SU-DHL-6 (cell line): Measurements from ENCODE around the gene GPR22.

Experiments
- H2AFZ ChIP-seq: fragments of 200-600 bp; sonication (generic); 2 replicates; pipeline ENCODE4 v1.6.1; 2014; ENCODE audit warnings: low read depth, mild to moderate bottlenecking, moderate library complexity, mixed read lengths, antibody characterized with exemption, low read length; ENCODE audit not compliant: severe bottlenecking
- H3F3A ChIP-seq: fragments of 200-600 bp; shearing (Covaris generic); 2 replicates; pipeline ENCODE4 v1.6.0; 2016; ENCODE audit warnings: antibody characterized with exemption, mild to moderate bottlenecking; ENCODE audit not compliant: insufficient read depth
- H3K27ac ChIP-seq: fragments of 200-600 bp; sonication (generic); 2 replicates; pipeline ENCODE4 v1.5.1; 2016; ENCODE audit warnings: low read depth, mild to moderate bottlenecking, low read length, moderate library complexity, mixed read lengths
- H3K27me3 ChIP-seq: fragments of 200-600 bp; sonication (generic), shearing (Covaris generic); 2 replicates; pipeline ENCODE4 v1.6.0; 2014; ENCODE audit warnings: mild to moderate bottlenecking, low read length
- H3K36me3 ChIP-seq: fragments of 200-600 bp; sonication (generic); 2 replicates; pipeline ENCODE4 v1.6.1; 2014; ENCODE audit warnings: mild to moderate bottlenecking, low read length, mixed read lengths
- H3K4me2 ChIP-seq: fragments of 300-600, 200-600 bp; shearing (Covaris generic), sonication (generic); 2 replicates; pipeline ENCODE4 v1.6.0; 2014; ENCODE audit warnings: low read length, low read depth, mild to moderate bottlenecking; ENCODE audit not compliant: poor library complexity, severe bottlenecking
- H3K4me3 ChIP-seq: fragments of 200-600 bp; sonication (generic); 2 replicates; pipeline ENCODE4 v1.5.1; 2014; ENCODE audit warnings: antibody characterized with exemption, low read length, mild to moderate bottlenecking, mixed read lengths; ENCODE audit not compliant: insufficient read depth, poor library complexity, severe bottlenecking
- H3K79me2 ChIP-seq: fragments of 200-600 bp; sonication (generic); 2 replicates; pipeline ENCODE4 v1.6.1; 2014; ENCODE audit warnings: mild to moderate bottlenecking, low read length, moderate library complexity; ENCODE audit not compliant: insufficient read depth
- H3K9ac ChIP-seq: fragments of 200-600 bp; sonication (generic); 2 replicates; pipeline ENCODE4 v1.7.0; 2014; ENCODE audit warnings: mild to moderate bottlenecking, low read length
- H3K9me2 ChIP-seq: fragments of 200-600 bp; sonication (generic); replicated peaks from 2 replicates; pipeline ENCODE4 v1.6.1; 2014; ENCODE audit warnings: low read length; ENCODE audit not compliant: insufficient read depth
- H3K9me3 ChIP-seq: fragments of 200-600 bp; sonication (generic); 2 replicates; pipeline ENCODE4 v1.6.1; 2014; ENCODE audit warnings: low read length, mixed read lengths; ENCODE audit not compliant: insufficient read depth
- H4K20me1 ChIP-seq: fragments of 200-600 bp; sonication (generic); 2 replicates; pipeline ENCODE4 v1.6.1; 2014; ENCODE audit warnings: low read depth, mild to moderate bottlenecking, antibody characterized with exemption, low read length, moderate library complexity, mixed read lengths
- CTCF ChIP-seq: fragments of 200-600 bp; sonication (generic); IDR thresholded peaks from one replicate; pipeline ENCODE4 v1.5.1; 2017; ENCODE audit warnings: antibody characterized with exemption, mild to moderate bottlenecking, low read length, moderate library complexity; ENCODE audit not compliant: insufficient read depth, poor library complexity, severe bottlenecking
- EZH2phosphoT487 ChIP-seq: fragments of 200-600 bp; sonication (generic), shearing (Covaris generic); conservative IDR thresholded peaks from 2 replicates; pipeline ENCODE4 v1.6.1; 2018; ENCODE audit warnings: mild to moderate bottlenecking, antibody characterized with exemption, low read length, moderate library complexity, mixed read lengths

GPR22 gene

GRCh38 chr7:107492875-107493274, 23.0 kb downstream of the GPR22 start:
- no peak overlapping the region for H3K4me3 ChIP-seq
- H3K27ac ChIP-seq = no peak overlapping the region
- H4K20me1 ChIP-seq = no peaks in the 10 kb centered on the region
- TF ChIP-seq CTCF (no peak), EZH2phosphoT487 (no peak)
- no peaks in the 10 kb centered on the region for H3F3A ChIP-seq
- H3K36me3 ChIP-seq = no peaks in the 10 kb centered on the region
- H3K4me2 ChIP-seq = no peak overlapping the region
- H3K9ac ChIP-seq = no peak overlapping the region
- no peaks in the 10 kb centered on the region for H3K9me3 ChIP-seq
- no peaks in the 10 kb centered on the region for H3K27me3 ChIP-seq
- no peaks in the 10 kb centered on the region for H3K79me2 ChIP-seq
- H2AFZ ChIP-seq = no peak overlapping the region
- no peaks in the 10 kb centered on the region for H3K9me2 ChIP-seq

- Histone ChIP-seq H4K20me1 (no peaks in the 10 kb centered on the region), H3K9ac (no peak overlapping the region), H2AFZ (no peak overlapping the region), H3K9me3 (no peaks in the 10 kb centered on the region), H3K79me2 (no peaks in the 10 kb centered on the region), H3K9me2 (no peaks in the 10 kb centered on the region), H3K27ac (no peak overlapping the region), H3F3A (no peaks in the 10 kb centered on the region), H3K4me2 (no peak overlapping the region), H3K4me3 (no peak overlapping the region), H3K27me3 (no peaks in the 10 kb centered on the region), H3K36me3 (no peaks in the 10 kb centered on the region)
- TF ChIP-seq EZH2phosphoT487 = no peak
- TF ChIP-seq CTCF = no peak
These were observed 24.5 kb downstream of the GPR22 start for GRCh38 chr7:107494315-107494751.

GRCh38 chr7:107494884-107495283, 25.0 kb downstream of the GPR22 start:
- H4K20me1 ChIP-seq = no peaks in the 10 kb centered on the region
- H3K27me3 ChIP-seq = no peaks in the 10 kb centered on the region
- H3K79me2 ChIP-seq = no peaks in the 10 kb centered on the region
- no peak overlapping the region for H3K27ac ChIP-seq
- H3K36me3 ChIP-seq = no peaks in the 10 kb centered on the region
- no peak overlapping the region for H2AFZ ChIP-seq
- H3K4me2 ChIP-seq = no peak overlapping the region
- no peak for TF ChIP-seq CTCF
- TF ChIP-seq EZH2phosphoT487 = no peak
- no peak overlapping the region for H3K4me3 ChIP-seq
- H3K9ac ChIP-seq = no peak overlapping the region
- no peaks in the 10 kb centered on the region for H3F3A ChIP-seq
- no peaks in the 10 kb centered on the region for H3K9me3 ChIP-seq
- no peaks in the 10 kb centered on the region for H3K9me2 ChIP-seq

- no peaks in the 10 kb centered on the region for H3F3A ChIP-seq
- H2AFZ ChIP-seq = no peak overlapping the region
- no peaks in the 10 kb centered on the region for H3K27me3 ChIP-seq
- H3K9me3 ChIP-seq = no peaks in the 10 kb centered on the region
- H3K9ac ChIP-seq = no peak overlapping the region
- H3K27ac ChIP-seq = no peak overlapping the region
- TF ChIP-seq EZH2phosphoT487 (no peak), CTCF (no peak)
- no peak overlapping the region for H3K4me3 ChIP-seq
- H3K79me2 ChIP-seq = no peaks in the 10 kb centered on the region
- H3K9me2 ChIP-seq = no peaks in the 10 kb centered on the region
- H4K20me1 ChIP-seq = no peaks in the 10 kb centered on the region
- no peak overlapping the region for H3K4me2 ChIP-seq
- H3K36me3 ChIP-seq = no peaks in the 10 kb centered on the region
These were observed 25.7 kb downstream of the GPR22 start for GRCh38 chr7:107495516-107495915.
